Muscle layer of duodenum (tissue), 2 donors: ENCODE results near the gene OR4C15.

Experiments
- H3K27ac ChIP-seq: one replicate; pipeline ENCODE4 v1.7.0; 2013; ENCODE audit warnings: mild to moderate bottlenecking, low read length
- H3K27me3 ChIP-seq: one replicate; pipeline ENCODE4 v1.7.0; 2013; ENCODE audit warnings: low read depth, mild to moderate bottlenecking, control low read depth, low read length
- H3K36me3 ChIP-seq, 2 donors: one replicate each; pipeline ENCODE4 v1.7.0; 2013; ENCODE audit warnings: low read length in 2 of 2, control low read depth in 1 of 2, mild to moderate bottlenecking in 1 of 2; ENCODE audit not compliant: insufficient read depth in 2 of 2, control insufficient read depth in 1 of 2
- H3K4me1 ChIP-seq, 2 donors: one replicate each; pipeline ENCODE4 v1.7.0; 2013; ENCODE audit warnings: low read length in 2 of 2, mild to moderate bottlenecking in 2 of 2, control low read depth in 1 of 2, moderate library complexity in 1 of 2; ENCODE audit not compliant: insufficient read depth in 2 of 2, control insufficient read depth in 1 of 2
- H3K4me3 ChIP-seq, 2 donors: one replicate each; pipeline ENCODE4 v1.7.0; 2013; ENCODE audit warnings: low read length in 2 of 2, low read depth in 1 of 2, mild to moderate bottlenecking in 1 of 2
- H3K9me3 ChIP-seq, 2 donors: one replicate each; pipeline ENCODE4 v1.7.0; 2013; ENCODE audit warnings: low read length in 2 of 2, control low read depth in 1 of 2, mild to moderate bottlenecking in 1 of 2; ENCODE audit not compliant: control insufficient read depth in 1 of 2
- donor health status: healthy.

The OR4C15 gene

GRCh38 chr11:55554169-55554568 lies at the start of gene OR4C15:
TSS of gene OR4C15 (plus strand) at chr11:55554469. CDS start at chr11:55554469, 0 bp downstream.
- no peaks in the 10 kb centered on the region for H3K27me3 ChIP-seq
- no peak within 1 kb of the TSS for H3K27ac ChIP-seq
- H3K4me1 ChIP-seq: no peaks in the 10 kb centered on the region
- no peak within 1 kb of the TSS for H3K4me3 ChIP-seq
- peaks cover 0 to 5% of the 10 kb centered on the region in 2 donors for H3K9me3 ChIP-seq
- no peaks in the 10 kb centered on the region for H3K36me3 ChIP-seq

DNA sequence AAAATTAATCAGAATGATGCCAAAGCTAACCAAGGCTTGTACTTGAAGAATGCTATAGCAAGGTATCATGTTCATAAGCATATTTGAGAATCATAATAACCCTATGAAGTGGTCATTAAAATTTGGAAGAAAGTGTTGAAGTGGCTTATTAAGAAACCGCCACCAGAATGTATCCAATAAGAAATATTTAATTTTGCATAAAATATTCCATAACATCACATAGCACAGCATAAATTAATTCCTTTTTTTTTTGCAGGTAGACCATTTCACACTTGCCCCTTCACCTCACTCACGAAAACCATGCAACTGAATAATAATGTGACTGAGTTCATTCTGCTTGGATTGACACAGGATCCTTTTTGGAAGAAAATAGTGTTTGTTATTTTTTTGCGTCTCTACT lies 17.6 kb downstream of the OR4C15 start, which contains the start of gene OR4C16:
OR4C16 (plus strand) TSS at position 301 of the 400 bp plus-strand sequence; CDS start at position 301, 0 bp downstream.
- Histone ChIP-seq H3K4me3 (no peak within 1 kb of the TSS), H3K36me3 (no peaks in the 10 kb centered on the region), H3K27me3 (no peaks in the 10 kb centered on the region), H3K27ac (no peak within 1 kb of the TSS), H3K9me3 (peaks cover 0 to 5% of the 10 kb centered on the region in 2 donors), H3K4me1 (no peaks in the 10 kb centered on the region)

DNA sequence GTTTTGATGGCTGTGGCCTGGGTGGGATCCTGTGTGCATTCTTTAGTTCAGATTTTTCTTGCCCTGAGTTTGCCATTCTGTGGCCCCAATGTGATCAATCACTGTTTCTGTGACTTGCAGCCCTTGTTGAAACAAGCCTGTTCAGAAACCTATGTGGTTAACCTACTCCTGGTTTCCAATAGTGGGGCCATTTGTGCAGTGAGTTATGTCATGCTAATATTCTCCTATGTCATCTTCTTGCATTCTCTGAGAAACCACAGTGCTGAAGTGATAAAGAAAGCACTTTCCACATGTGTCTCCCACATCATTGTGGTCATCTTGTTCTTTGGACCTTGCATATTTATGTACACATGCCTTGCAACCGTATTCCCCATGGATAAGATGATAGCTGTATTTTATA lies 18.3 kb downstream of the OR4C15 start:
- H3K4me1 ChIP-seq: no peaks in the 10 kb centered on the region
- no peaks in the 10 kb centered on the region for H3K36me3 ChIP-seq
- H3K27me3 ChIP-seq: no peaks in the 10 kb centered on the region
- H3K9me3 ChIP-seq: peaks cover 0 to 11% of the 10 kb centered on the region in 2 donors
- H3K27ac ChIP-seq: no peak overlapping the region
- H3K4me3 ChIP-seq: no peak overlapping the region
